ENCODE measurements around the gene PPY.
"Not testable (repeated sequence)": the region's sequence is repeated elsewhere in the genome, so short reads cannot be mapped to it uniquely, and the experiment has no call there.

- TF ChIP-seq POLR2AphosphoS5, CTCF, EP300 (IDR thresholded peaks at IDR 0.05): not testable (repeated sequence)
Measured at GRCh38 chr17:43939452-43939851, 2.8 kb downstream of the PPY start.
